Activated naive CD8-positive, alpha-beta T cell treated with anti-CD3 and anti-CD28 coated beads, Interleukin-2, amount 10 ng/mL, durations not matched to agents 7 days and 5 days (primary cell): ENCODE data around the gene TCERG1. TPM values are rescaled to one million over a fixed set of nuclear protein-coding genes. Genes with fewer than 3 reads are reported as not detected.

Source experiments
- ATAC-seq: fragments of 150-1000 bp; cut with Tn5 transposase; one replicate; pipeline ENCODE4 v1.10.0; 2021; ENCODE audit warnings: low read depth, moderate library complexity
- POLR2A ChIA-PET: fragments of 350-600 bp; sonication (Branson Sonifier 250); formaldehyde crosslinking; loops from one replicate; lab custom pipeline; 2021; ENCODE audit warnings: antibody characterized with exemption; lab: Charles Lee
- DNase-seq: peaks from one replicate; pipeline ENCODE4 v3.0.0; 2021
- H3K27ac Mint-ChIP-seq: one replicate; pipeline ENCODE4 v1.8.0; 2022; ENCODE audit warnings: mild to moderate bottlenecking, mixed read lengths
- H3K27me3 Mint-ChIP-seq: one replicate; pipeline ENCODE4 v1.8.0; 2022; ENCODE audit warnings: mild to moderate bottlenecking, moderate library complexity, mixed read lengths
- H3K36me3 Mint-ChIP-seq: one replicate; pipeline ENCODE4 v1.8.0; 2021; ENCODE audit warnings: mild to moderate bottlenecking, mixed read lengths
- H3K4me1 Mint-ChIP-seq: one replicate; pipeline ENCODE4 v1.8.0; 2021; ENCODE audit warnings: mixed read lengths
- H3K4me3 Mint-ChIP-seq: one replicate; pipeline ENCODE4 v1.8.0; 2022; ENCODE audit warnings: mild to moderate bottlenecking, moderate library complexity, mixed read lengths
- H3K9me3 Mint-ChIP-seq: one replicate; pipeline ENCODE4 v1.8.0; 2021; ENCODE audit warnings: mixed read lengths
- total RNA-seq, 2 experiments: library from RNA; stranded (reverse); gene quantifications; one replicate each; pipeline ENCODE4 v1.2.3, GENCODE V29; 2021

TCERG1 gene
- total RNA-seq, 2 experiments from 2014 or later, result 79.9 to 90.2 TPM

- no peaks in the 10 kb centered on the region for H3K9me3 Mint-ChIP-seq
- no peaks in the 10 kb centered on the region for H3K36me3 Mint-ChIP-seq
- no peak overlapping the region for H3K4me3 Mint-ChIP-seq
- peaks cover 22% of the 10 kb centered on the region for H3K27me3 Mint-ChIP-seq
- POLR2A ChIA-PET, result no interaction called here
- no peak for ATAC-seq
- DNase-seq, result no peak
- H3K4me1 Mint-ChIP-seq, result peaks cover 7% of the 10 kb centered on the region
- no peak overlapping the region for H3K27ac Mint-ChIP-seq
These were observed 18.5 kb upstream of the TCERG1 start for GRCh38 chr5:146428658-146429057.

GRCh38 chr5:146440353-146440752 is 6.8 kb upstream of the TCERG1 start:
- H3K4me1 Mint-ChIP-seq, result no peaks in the 10 kb centered on the region
- no peaks in the 10 kb centered on the region for H3K36me3 Mint-ChIP-seq
- no peak overlapping the region for H3K4me3 Mint-ChIP-seq
- ATAC-seq (no peak), DNase-seq (no peak)
- POLR2A ChIA-PET, result no interaction called here
- H3K27me3 Mint-ChIP-seq, result peaks cover 31% of the 10 kb centered on the region
- no peaks in the 10 kb centered on the region for H3K9me3 Mint-ChIP-seq
- H3K27ac Mint-ChIP-seq, result no peak overlapping the region

- H3K4me3 Mint-ChIP-seq, result no peak overlapping the region
- POLR2A ChIA-PET, result no interaction called here
- no peak for DNase-seq
- no peaks in the 10 kb centered on the region for H3K4me1 Mint-ChIP-seq
- no peak for ATAC-seq
- H3K9me3 Mint-ChIP-seq, result no peaks in the 10 kb centered on the region
- H3K27ac Mint-ChIP-seq, result no peak overlapping the region
- H3K27me3 Mint-ChIP-seq, result peaks cover 27% of the 10 kb centered on the region
- no peaks in the 10 kb centered on the region for H3K36me3 Mint-ChIP-seq
These were observed 6.2 kb upstream of the TCERG1 start for GRCh38 chr5:146440870-146441495.

GRCh38 chr5:146441896-146442295 is 5.2 kb upstream of the TCERG1 start:
- DNase-seq, result no peak
- Mint-ChIP-seq H3K4me1 (peaks cover 2% of the 10 kb centered on the region), H3K27ac (no peak overlapping the region), H3K4me3 (no peak overlapping the region), H3K9me3 (no peaks in the 10 kb centered on the region), H3K27me3 (peaks cover 20% of the 10 kb centered on the region), H3K36me3 (no peaks in the 10 kb centered on the region)
- no peak for ATAC-seq
- POLR2A ChIA-PET, result no interaction called here

GRCh38 chr5:146447734-146448380 is 724 bp downstream of the TCERG1 start:
- peak overlapping the region; percentile 99 for H3K27ac Mint-ChIP-seq
- H3K9me3 Mint-ChIP-seq, result no peaks in the 10 kb centered on the region
- H3K27me3 Mint-ChIP-seq, result no peaks in the 10 kb centered on the region
- POLR2A ChIA-PET, result interaction anchor here (1.0 kb wide), 1 partner anchor 266 kb away, joined by 3 read pairs; no protein-coding TSS in a partner anchor
- DNase-seq (no peak), ATAC-seq (peak; percentile 20)
- peaks cover 5% of the 10 kb centered on the region for H3K36me3 Mint-ChIP-seq
- H3K4me3 Mint-ChIP-seq, result peak overlapping the region; percentile 98
- H3K4me1 Mint-ChIP-seq, result peaks cover 26% of the 10 kb centered on the region

GRCh38 chr5:146448783-146449519 is 1.8 kb downstream of the TCERG1 start:
- peaks cover 28% of the 10 kb centered on the region for H3K4me1 Mint-ChIP-seq

GRCh38 chr5:146450002-146450401 is 2.9 kb downstream of the TCERG1 start:
- POLR2A ChIA-PET, result no interaction called here
- DNase-seq, result no peak
- no peak for ATAC-seq
- no peaks in the 10 kb centered on the region for H3K27me3 Mint-ChIP-seq
- peaks cover 28% of the 10 kb centered on the region for H3K4me1 Mint-ChIP-seq
- H3K27ac Mint-ChIP-seq, result no peak overlapping the region
- no peak overlapping the region for H3K4me3 Mint-ChIP-seq
- no peaks in the 10 kb centered on the region for H3K9me3 Mint-ChIP-seq
- H3K36me3 Mint-ChIP-seq, result peaks cover 9% of the 10 kb centered on the region

More at GRCh38 chr5:146448783-146449519, 1.8 kb downstream of the TCERG1 start:
- H3K27me3 Mint-ChIP-seq, result no peaks in the 10 kb centered on the region
- no peak overlapping the region for H3K27ac Mint-ChIP-seq
- H3K36me3 Mint-ChIP-seq, result peaks cover 6% of the 10 kb centered on the region
- H3K9me3 Mint-ChIP-seq, result no peaks in the 10 kb centered on the region
- peak overlapping the region; percentile 98 for H3K4me3 Mint-ChIP-seq
- no peak for DNase-seq
- POLR2A ChIA-PET, result no interaction called here
- no peak for ATAC-seq

- Mint-ChIP-seq H3K9me3 (no peaks in the 10 kb centered on the region), H3K27me3 (no peaks in the 10 kb centered on the region), H3K27ac (no peak overlapping the region), H3K4me1 (peaks cover 31% of the 10 kb centered on the region), H3K4me3 (no peak overlapping the region), H3K36me3 (peaks cover 12% of the 10 kb centered on the region)
- DNase-seq (no peak), ATAC-seq (no peak)
- POLR2A ChIA-PET, result no interaction called here
These were observed 4.3 kb downstream of the TCERG1 start for GRCh38 chr5:146451411-146451810.

- Mint-ChIP-seq H3K27ac (no peak overlapping the region), H3K4me1 (peaks cover 17% of the 10 kb centered on the region), H3K9me3 (no peaks in the 10 kb centered on the region), H3K4me3 (no peak overlapping the region), H3K36me3 (peaks cover 22% of the 10 kb centered on the region), H3K27me3 (no peaks in the 10 kb centered on the region)
- POLR2A ChIA-PET, result no interaction called here
- DNase-seq (no peak), ATAC-seq (no peak)
These were observed 10.3 kb downstream of the TCERG1 start for GRCh38 chr5:146457431-146457830.

- H3K36me3 Mint-ChIP-seq, result peaks cover 27% of the 10 kb centered on the region
- H3K4me1 Mint-ChIP-seq, result peaks cover 16% of the 10 kb centered on the region
- POLR2A ChIA-PET, result no interaction called here
- no peak for DNase-seq
- no peak for ATAC-seq
- H3K4me3 Mint-ChIP-seq, result no peak overlapping the region
- H3K27ac Mint-ChIP-seq, result no peak overlapping the region
- H3K9me3 Mint-ChIP-seq, result no peaks in the 10 kb centered on the region
- no peaks in the 10 kb centered on the region for H3K27me3 Mint-ChIP-seq
These were observed 11.8 kb downstream of the TCERG1 start for GRCh38 chr5:146458894-146459293.

- no peak overlapping the region for H3K27ac Mint-ChIP-seq
- peaks cover 19% of the 10 kb centered on the region for H3K4me1 Mint-ChIP-seq
- POLR2A ChIA-PET, result no interaction called here
These were observed 14.2 kb downstream of the TCERG1 start for GRCh38 chr5:146461319-146461718.

GRCh38 chr5:146463446-146463845 is 16.3 kb downstream of the TCERG1 start:
- Mint-ChIP-seq H3K4me1 (peaks cover 22% of the 10 kb centered on the region), H3K27ac (no peak overlapping the region), H3K9me3 (no peaks in the 10 kb centered on the region), H3K4me3 (no peak overlapping the region), H3K27me3 (no peaks in the 10 kb centered on the region), H3K36me3 (peaks cover 35% of the 10 kb centered on the region)
- DNase-seq (no peak), ATAC-seq (no peak)
- POLR2A ChIA-PET, result no interaction called here

More at GRCh38 chr5:146461319-146461718, 14.2 kb downstream of the TCERG1 start:
- no peaks in the 10 kb centered on the region for H3K9me3 Mint-ChIP-seq
- H3K4me3 Mint-ChIP-seq, result no peak overlapping the region
- no peaks in the 10 kb centered on the region for H3K27me3 Mint-ChIP-seq
- DNase-seq (no peak), ATAC-seq (no peak)
- peaks cover 30% of the 10 kb centered on the region for H3K36me3 Mint-ChIP-seq

- no peak overlapping the region for H3K27ac Mint-ChIP-seq
- peaks cover 12% of the 10 kb centered on the region for H3K4me1 Mint-ChIP-seq
- no peak overlapping the region for H3K4me3 Mint-ChIP-seq
- DNase-seq, result no peak
- H3K36me3 Mint-ChIP-seq, result peaks cover 33% of the 10 kb centered on the region
- no peaks in the 10 kb centered on the region for H3K27me3 Mint-ChIP-seq
- POLR2A ChIA-PET, result no interaction called here
- no peaks in the 10 kb centered on the region for H3K9me3 Mint-ChIP-seq
- ATAC-seq, result no peak
These were observed 19.6 kb downstream of the TCERG1 start for GRCh38 chr5:146466521-146467349.
